ENCODE results near the gene ZNF318.

GRCh38 chr6:43301081-43301870 lies 68.2 kb downstream of the ZNF318 start:
- no peak for TF ChIP-seq POLR2A (IDR thresholded peaks at IDR 0.05; ENCODE audit: low read depth, low read length)
- no peak for TF ChIP-seq POLR2AphosphoS5 (IDR thresholded peaks at IDR 0.05; ENCODE audit: insufficient read depth, low read depth, low read length)
- no peak for TF ChIP-seq CTCF (IDR thresholded peaks at IDR 0.05; ENCODE audit: extremely low read depth in 1 of 2, insufficient read depth in 1 of 2, low read depth in 1 of 2, low read length in 2 of 2)
- no peak for TF ChIP-seq JUN (IDR thresholded peaks at IDR 0.05; ENCODE audit: borderline replicate concordance, insufficient read depth, insufficient read length, low read depth)
- no peak for TF ChIP-seq EZH2 (IDR thresholded peaks at IDR 0.05; ENCODE audit: borderline replicate concordance, low read depth, low read length, severe bottlenecking)
- TF ChIP-seq, protein P1, sequence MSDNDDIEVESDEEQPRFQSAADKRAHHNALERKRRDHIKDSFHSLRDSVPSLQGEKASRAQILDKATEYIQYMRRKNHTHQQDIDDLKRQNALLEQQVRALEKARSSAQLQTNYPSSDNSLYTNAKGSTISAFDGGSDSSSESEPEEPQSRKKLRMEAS (IDR thresholded peaks at IDR 0.05; ENCODE audit: insufficient read depth, insufficient read length), result no peak
